ENCODE measurements around the gene STAM.

DNA sequence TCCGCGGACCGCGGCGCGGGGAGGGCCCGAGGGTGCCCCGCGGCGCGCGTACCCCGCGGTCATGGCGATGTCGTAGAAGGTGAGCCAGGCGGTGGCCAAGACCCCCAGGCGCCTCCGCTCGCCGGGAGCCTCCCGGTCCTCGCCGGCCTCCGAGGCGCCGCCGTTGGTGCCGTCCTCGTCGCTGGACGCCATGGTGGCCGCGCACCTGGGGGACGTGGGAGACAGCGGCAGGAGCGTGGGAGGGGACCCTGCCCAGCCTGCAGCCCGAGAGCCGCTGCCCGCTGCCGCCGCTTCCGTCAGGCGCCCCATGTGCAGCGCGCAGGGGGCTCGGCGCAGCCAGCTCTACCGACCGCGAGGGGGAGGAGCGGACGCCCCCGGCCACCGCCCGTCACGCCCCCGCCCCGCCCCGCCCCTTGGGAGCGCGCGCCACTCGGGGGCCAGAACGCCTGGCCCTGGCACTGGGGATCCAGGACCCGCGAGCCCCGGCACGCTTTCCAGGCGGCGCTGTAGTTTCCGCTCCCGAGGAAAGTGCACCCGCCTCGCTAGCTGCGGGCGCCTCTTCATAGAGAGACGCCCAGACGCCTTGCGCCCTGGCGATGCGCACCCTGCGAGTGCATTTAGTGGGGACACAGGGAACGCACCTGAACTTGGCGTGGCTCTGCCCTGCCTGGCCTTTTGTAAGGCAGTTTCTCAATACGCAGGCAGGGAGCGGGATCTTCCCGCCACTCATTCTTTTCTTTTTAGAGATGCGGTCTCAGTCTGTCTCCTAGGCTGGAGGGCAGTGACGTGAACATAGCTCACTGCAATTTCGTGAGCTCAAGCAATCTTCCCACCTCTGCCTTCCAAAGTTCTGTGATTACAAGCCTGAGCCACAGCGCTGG lies 26.7 kb upstream of the STAM start, which contains the start of gene HACD1:
- peak; percentile 40 for TF ChIP-seq POLR2A (IDR thresholded peaks at IDR 0.05; ENCODE audit: low read length)
- TF ChIP-seq GATA1 (IDR thresholded peaks at IDR 0.05; ENCODE audit: low read depth, low read length): no peak
